OCI-LY3 (cell line): ENCODE measurements around the gene PLEKHA4.

Experiments
- EZH2phosphoT487 ChIP-seq: fragments of 200-600 bp; shearing (Covaris generic); IDR thresholded peaks from 2 replicates; pipeline ENCODE4 v1.6.1; 2018; ENCODE audit warnings: antibody characterized with exemption, mixed run types, low read depth
- TF ChIP-seq, protein P1 (sequence below): fragments of 200-600, 300-600 bp; sonication (generic); IDR thresholded peaks from 2 replicates; pipeline ENCODE4 v1.5.1; 2014; ENCODE audit warnings: antibody characterized with exemption, low read length, low read depth

DNA sequence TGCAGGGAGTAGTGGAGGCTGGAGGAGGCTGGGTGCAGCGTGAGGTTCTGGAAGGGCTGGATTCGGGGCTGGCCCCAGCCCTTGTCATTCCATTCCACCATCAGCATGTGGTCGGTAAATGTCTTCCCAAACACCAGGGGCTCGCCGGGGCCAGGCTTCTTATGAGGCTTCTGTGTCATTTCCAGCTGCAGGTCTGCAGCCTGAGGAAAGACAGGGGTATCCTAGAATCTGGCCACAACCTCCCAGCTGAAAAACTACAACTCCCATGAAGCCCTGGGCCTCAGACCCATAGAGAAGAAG, 61.9 kb downstream of the PLEKHA4 start:
- TF ChIP-seq, protein P1, sequence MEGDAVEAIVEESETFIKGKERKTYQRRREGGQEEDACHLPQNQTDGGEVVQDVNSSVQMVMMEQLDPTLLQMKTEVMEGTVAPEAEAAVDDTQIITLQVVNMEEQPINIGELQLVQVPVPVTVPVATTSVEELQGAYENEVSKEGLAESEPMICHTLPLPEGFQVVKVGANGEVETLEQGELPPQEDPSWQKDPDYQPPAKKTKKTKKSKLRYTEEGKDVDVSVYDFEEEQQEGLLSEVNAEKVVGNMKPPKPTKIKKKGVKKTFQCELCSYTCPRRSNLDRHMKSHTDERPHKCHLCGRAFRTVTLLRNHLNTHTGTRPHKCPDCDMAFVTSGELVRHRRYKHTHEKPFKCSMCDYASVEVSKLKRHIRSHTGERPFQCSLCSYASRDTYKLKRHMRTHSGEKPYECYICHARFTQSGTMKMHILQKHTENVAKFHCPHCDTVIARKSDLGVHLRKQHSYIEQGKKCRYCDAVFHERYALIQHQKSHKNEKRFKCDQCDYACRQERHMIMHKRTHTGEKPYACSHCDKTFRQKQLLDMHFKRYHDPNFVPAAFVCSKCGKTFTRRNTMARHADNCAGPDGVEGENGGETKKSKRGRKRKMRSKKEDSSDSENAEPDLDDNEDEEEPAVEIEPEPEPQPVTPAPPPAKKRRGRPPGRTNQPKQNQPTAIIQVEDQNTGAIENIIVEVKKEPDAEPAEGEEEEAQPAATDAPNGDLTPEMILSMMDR = no peak
- no peak for TF ChIP-seq EZH2phosphoT487
